ENCODE results near the gene EVA1A.

The EVA1A gene

DNA sequence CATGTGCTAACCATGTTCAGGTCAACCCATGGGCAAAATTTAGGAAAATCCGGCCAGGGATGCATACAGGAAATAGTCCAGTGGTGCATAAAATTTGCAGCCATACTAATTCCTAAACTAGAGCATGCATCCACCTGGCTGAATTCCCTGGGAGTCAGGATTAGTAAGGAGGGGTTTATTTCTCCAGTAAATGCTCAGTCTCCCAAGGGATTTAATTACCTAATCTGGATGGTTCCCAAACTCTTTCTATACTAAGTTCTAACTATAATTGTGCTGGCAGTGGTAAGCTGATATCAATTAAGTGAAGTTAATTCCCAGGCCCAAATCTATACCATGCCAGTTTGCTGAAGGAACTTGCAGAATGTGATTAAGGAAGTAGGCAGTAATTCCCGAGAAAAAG, 26.2 kb upstream of the EVA1A start:
- TF ChIP-seq POLR2A (IDR thresholded peaks at IDR 0.05; ENCODE audit: low read depth, low read length) (no peak), POLR2AphosphoS5 (IDR thresholded peaks at IDR 0.05; ENCODE audit: low read depth, low read length) (no peak), TAF1 (IDR thresholded peaks at IDR 0.05; ENCODE audit: borderline replicate concordance, low read depth, low read length) (no peak)
- DNase-seq (ENCODE audit: insufficient read length), result no peak
- FAIRE-seq, result no peak

DNA sequence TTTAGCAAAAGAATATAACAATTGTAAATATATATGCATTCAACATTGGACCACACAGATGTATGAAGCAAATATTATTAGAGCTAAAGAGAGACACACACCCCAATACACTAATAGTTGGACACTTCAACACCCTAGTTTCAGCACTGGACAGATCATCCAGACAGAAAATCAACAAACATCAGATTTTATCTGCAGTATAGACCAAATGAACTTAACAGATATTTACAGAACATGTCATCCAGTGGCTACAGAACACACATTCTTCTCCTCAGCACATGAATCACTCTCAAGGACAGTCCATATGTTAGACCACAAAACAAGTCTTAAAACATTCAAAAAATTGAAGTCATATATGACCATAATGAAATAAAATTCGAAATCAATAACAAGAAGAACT, 22.1 kb upstream of the EVA1A start:
- DNase-seq (ENCODE audit: insufficient read length), result no peak
- no peak for FAIRE-seq
- TF ChIP-seq POLR2AphosphoS5 (IDR thresholded peaks at IDR 0.05; ENCODE audit: low read depth, low read length), result no peak
- TF ChIP-seq POLR2A (IDR thresholded peaks at IDR 0.05; ENCODE audit: low read depth, low read length), result no peak
- no peak for TF ChIP-seq TAF1 (IDR thresholded peaks at IDR 0.05; ENCODE audit: borderline replicate concordance, low read depth, low read length)

- TF ChIP-seq POLR2AphosphoS5 (IDR thresholded peaks at IDR 0.05; ENCODE audit: low read depth, low read length) (no peak), POLR2A (IDR thresholded peaks at IDR 0.05; ENCODE audit: low read depth, low read length) (no peak), TAF1 (IDR thresholded peaks at IDR 0.05; ENCODE audit: borderline replicate concordance, low read depth, low read length) (no peak)
- DNase-seq (ENCODE audit: insufficient read length), result no peak
- no peak for FAIRE-seq
Observed at GRCh38 chr2:75580606-75581005, 19.9 kb upstream of the EVA1A start.

DNA sequence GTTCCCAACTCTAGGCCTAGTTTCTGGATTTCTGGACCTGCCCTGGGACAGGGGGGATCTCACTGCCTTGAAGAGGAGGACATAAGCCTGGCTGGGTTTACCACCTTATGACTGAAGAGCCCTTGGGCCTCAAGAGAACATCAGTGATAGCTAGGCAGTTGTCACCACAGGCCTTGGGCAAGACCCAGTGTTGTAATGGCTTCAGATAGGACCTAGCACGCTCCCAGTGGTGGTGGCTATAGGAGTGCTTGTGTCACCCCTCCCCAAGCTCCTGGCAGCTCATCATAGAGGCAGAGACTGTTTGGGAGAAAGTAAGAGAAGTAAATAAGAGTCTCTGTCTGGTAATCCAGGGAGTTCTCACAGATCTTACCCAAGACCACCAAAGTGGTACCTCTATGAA, 19.4 kb upstream of the EVA1A start:
- no peak for DNase-seq (ENCODE audit: insufficient read length)
- FAIRE-seq, result no peak
- TF ChIP-seq POLR2AphosphoS5 (IDR thresholded peaks at IDR 0.05; ENCODE audit: low read depth, low read length), result no peak
- TF ChIP-seq TAF1 (IDR thresholded peaks at IDR 0.05; ENCODE audit: borderline replicate concordance, low read depth, low read length), result no peak
- no peak for TF ChIP-seq POLR2A (IDR thresholded peaks at IDR 0.05; ENCODE audit: low read depth, low read length)

DNA sequence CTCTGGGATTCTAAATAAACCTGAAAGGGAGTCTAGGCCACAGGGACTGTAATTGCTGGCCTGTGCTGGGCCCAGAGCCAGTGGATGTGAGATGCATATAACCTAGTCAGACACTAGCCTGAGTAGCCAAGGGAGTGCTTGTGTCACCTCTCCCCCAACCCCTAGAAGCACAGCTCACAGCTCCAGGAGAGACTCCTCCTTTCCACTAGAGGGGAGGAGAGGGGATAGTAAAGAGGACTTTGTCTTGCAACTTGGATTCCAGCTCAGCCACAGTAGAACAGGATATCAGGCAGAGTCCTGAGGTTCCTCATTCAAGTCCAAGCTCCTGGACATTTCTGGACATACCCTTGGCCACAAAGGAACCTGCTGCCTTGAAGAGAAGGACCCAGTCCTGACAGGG, 18.4 kb upstream of the EVA1A start:
- DNase-seq (ENCODE audit: insufficient read length) (no peak), FAIRE-seq (no peak)

GRCh38 chr2:75577280-75577679, 16.5 kb upstream of the EVA1A start:
- TF ChIP-seq POLR2AphosphoS5 (IDR thresholded peaks at IDR 0.05; ENCODE audit: low read depth, low read length), result no peak
- TF ChIP-seq POLR2A (IDR thresholded peaks at IDR 0.05; ENCODE audit: low read depth, low read length), result no peak
- TF ChIP-seq TAF1 (IDR thresholded peaks at IDR 0.05; ENCODE audit: borderline replicate concordance, low read depth, low read length), result no peak
- DNase-seq (ENCODE audit: insufficient read length) (no peak), FAIRE-seq (no peak)

More for the DNA sequence above, 18.4 kb upstream of the EVA1A start:
- TF ChIP-seq POLR2A (IDR thresholded peaks at IDR 0.05; ENCODE audit: low read depth, low read length), result no peak
- TF ChIP-seq POLR2AphosphoS5 (IDR thresholded peaks at IDR 0.05; ENCODE audit: low read depth, low read length), result no peak
- no peak for TF ChIP-seq TAF1 (IDR thresholded peaks at IDR 0.05; ENCODE audit: borderline replicate concordance, low read depth, low read length)

DNA sequence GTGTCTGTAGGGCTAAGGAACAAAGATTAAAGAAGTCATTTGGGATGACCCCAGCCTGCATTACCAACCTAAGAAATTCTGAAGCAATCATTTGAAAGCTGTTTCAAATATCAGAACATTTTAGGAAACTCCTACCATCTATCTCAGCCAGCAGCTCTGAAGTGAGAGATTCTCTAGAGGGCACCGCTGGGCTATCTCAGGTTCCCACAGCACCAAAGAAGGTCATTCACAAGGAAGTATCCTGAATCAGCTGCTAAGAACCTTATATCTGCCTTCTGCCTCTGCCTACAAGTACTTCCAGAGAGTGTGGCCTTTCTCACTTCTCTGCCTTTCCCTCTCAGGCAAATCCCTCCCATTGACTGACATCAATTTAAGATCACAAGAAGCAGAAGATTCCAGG, 13.4 kb upstream of the EVA1A start:
- no peak for FAIRE-seq
- no peak for TF ChIP-seq POLR2AphosphoS5 (IDR thresholded peaks at IDR 0.05; ENCODE audit: low read depth, low read length)
- no peak for TF ChIP-seq TAF1 (IDR thresholded peaks at IDR 0.05; ENCODE audit: borderline replicate concordance, low read depth, low read length)
- DNase-seq (ENCODE audit: insufficient read length), result no peak

DNA sequence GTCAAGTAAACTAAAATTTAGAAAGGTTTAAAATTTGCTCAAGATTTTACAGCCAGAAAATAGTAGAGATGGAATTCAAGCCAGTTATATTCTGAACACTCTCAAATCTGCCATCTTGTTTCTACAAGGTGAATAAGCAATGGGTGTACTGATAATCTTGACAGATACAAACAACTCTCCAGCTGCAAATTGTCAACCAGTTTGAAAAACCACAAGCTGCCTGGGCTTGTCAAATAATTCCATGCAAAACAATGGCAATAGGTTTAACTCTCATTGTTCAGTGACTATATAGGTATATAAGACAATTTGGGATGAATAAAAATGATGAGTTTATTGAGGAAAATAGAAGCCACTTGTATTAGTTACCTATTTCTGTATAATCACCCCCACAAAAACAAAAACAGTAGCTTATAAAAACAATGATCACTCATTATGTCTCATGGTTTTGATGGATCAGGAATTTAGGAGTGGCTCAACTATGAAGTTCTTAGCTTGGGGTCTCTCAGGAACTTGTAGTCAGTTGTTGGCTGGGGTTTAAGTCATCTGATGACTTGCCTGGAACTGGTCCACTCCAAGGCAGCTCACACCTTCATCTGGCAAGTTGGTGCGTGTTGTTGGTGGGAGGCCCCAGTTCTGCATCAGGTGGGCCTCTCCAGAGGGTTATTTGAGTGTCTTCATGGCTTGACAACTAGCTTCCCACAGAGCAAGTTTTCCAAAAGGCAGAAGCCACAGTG, 12.6 kb upstream of the EVA1A start:
- TF ChIP-seq POLR2AphosphoS5 (IDR thresholded peaks at IDR 0.05; ENCODE audit: low read depth, low read length) (no peak), POLR2A (IDR thresholded peaks at IDR 0.05; ENCODE audit: low read depth, low read length) (no peak), TAF1 (IDR thresholded peaks at IDR 0.05; ENCODE audit: borderline replicate concordance, low read depth, low read length) (no peak)
- no peak for DNase-seq (ENCODE audit: insufficient read length)
- FAIRE-seq, result no peak

- DNase-seq (ENCODE audit: insufficient read length) (no peak), FAIRE-seq (no peak)
- no peak for TF ChIP-seq TAF1 (IDR thresholded peaks at IDR 0.05; ENCODE audit: borderline replicate concordance, low read depth, low read length)
- TF ChIP-seq POLR2A (IDR thresholded peaks at IDR 0.05; ENCODE audit: low read depth, low read length), result no peak
- TF ChIP-seq POLR2AphosphoS5 (IDR thresholded peaks at IDR 0.05; ENCODE audit: low read depth, low read length), result no peak
Observed at GRCh38 chr2:75571730-75572430, 11.1 kb upstream of the EVA1A start.

DNA sequence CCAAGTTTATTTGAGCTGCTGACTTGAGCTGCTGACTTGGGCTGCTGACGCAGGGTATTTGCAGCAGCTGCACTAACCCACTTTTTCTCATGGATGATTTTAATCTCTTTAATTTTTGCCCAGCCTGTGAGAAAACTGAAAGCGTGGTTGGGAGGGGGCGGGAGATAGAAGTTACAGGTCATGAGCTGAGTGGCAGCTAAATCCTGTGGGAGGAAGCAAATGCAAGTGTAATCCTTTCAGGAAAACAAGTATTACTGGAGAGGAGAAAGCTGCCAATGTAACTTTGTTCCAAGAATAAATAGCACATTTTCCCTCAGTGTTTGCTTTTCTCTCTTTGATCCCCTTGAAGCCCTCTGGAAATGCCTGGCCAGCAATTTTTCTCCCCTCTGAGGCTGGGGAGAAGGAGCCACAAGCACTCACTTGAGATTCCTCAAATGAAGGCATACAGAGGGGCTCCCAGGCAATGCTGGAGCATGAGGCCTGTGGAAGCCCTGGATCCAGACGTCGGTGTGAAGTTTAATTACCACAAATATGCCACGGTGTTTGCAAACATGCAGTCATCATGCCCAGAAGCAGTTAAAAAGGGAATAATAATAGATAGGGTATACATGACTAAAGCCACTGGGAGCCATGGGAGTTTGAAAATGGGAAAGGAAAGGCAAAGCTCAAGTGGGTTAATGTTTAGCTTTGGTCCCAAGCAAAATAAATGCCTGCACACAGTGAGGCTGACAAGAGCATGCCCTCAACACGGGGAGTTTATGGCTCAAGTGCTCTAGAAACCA, 10.4 kb upstream of the EVA1A start:
- no peak for TF ChIP-seq POLR2AphosphoS5 (IDR thresholded peaks at IDR 0.05; ENCODE audit: low read depth, low read length)
- no peak for TF ChIP-seq POLR2A (IDR thresholded peaks at IDR 0.05; ENCODE audit: low read depth, low read length)
- TF ChIP-seq TAF1 (IDR thresholded peaks at IDR 0.05; ENCODE audit: borderline replicate concordance, low read depth, low read length), result no peak
- DNase-seq (ENCODE audit: insufficient read length) (no peak), FAIRE-seq (no peak)

Measured in GM12892 (cell line).